SK-N-SH (cell line): ENCODE results near the gene ARHGEF17. TPM values are rescaled to one million over a fixed set of nuclear protein-coding genes. Genes with fewer than 3 reads are reported as not detected.
A peak's percentile ranks its signal among the peaks of the same experiment; 100 is the strongest.

Experiments
- CTCF ChIA-PET: fragments of 300-600, 350-600 bp; formaldehyde crosslinking; extraction: SDS; loops from one replicate; lab custom pipeline; 2021; lab: Yijun Ruan, JAX
- POLR2A ChIA-PET: fragments of 350-600 bp; sonication (Branson Sonifier 250); formaldehyde crosslinking; extraction: SDS; loops from one replicate; lab custom pipeline; 2020; ENCODE audit warnings: antibody characterized with exemption, inconsistent platforms; lab: Yijun Ruan, JAX
- DNase-seq: peaks from one replicate; pipeline ENCODE4 v3.0.0; 2012
- H2AFZ ChIP-seq: fragments of 200-600 bp; sonication (generic); 2 replicates; pipeline ENCODE4 v1.8.1; 2016; ENCODE audit warnings: antibody characterized with exemption, mild to moderate bottlenecking, low read depth
- H3F3A ChIP-seq: fragments of 200-600 bp; sonication (generic); replicated peaks from 2 replicates; pipeline ENCODE3; 2016; ENCODE audit warnings: antibody characterized with exemption, mild to moderate bottlenecking; ENCODE audit not compliant: insufficient read depth
- H3K27ac ChIP-seq, 2 experiments: fragments of 200-500 bp in 1 of 2; fragments of 200-600 bp in 1 of 2; sonication (Bioruptor generic) in 1 of 2; sonication (generic), shearing (Covaris generic) in 1 of 2; 2 replicates each; pipeline versions ENCODE4 v1.5.1 to v1.6.1; 2014 to 2016; ENCODE audit warnings: low read depth in 2 of 2, inconsistent platforms in 1 of 2, low read length in 1 of 2, mild to moderate bottlenecking in 1 of 2, mixed read lengths in 1 of 2
- H3K27me3 ChIP-seq: fragments of 200-600 bp; sonication (generic), shearing (Covaris generic); 2 replicates; pipeline ENCODE4 v1.6.1; 2016; ENCODE audit warnings: mixed run types; ENCODE audit not compliant: insufficient read depth
- H3K36me3 ChIP-seq, 2 experiments: fragments of 200-500 bp in 1 of 2; fragments of 200-600 bp in 1 of 2; sonication (Bioruptor generic) in 1 of 2; sonication (generic) in 1 of 2; replicated peaks in 1 of 2; 2 replicates each; pipeline versions ENCODE3 to v1.5.1; 2014 to 2016; ENCODE audit warnings: low read length in 1 of 2, mild to moderate bottlenecking in 1 of 2; ENCODE audit not compliant: insufficient read depth in 2 of 2, control insufficient read depth in 1 of 2
- H3K4me1 ChIP-seq, 2 experiments: fragments of 200-500 bp in 1 of 2; fragments of 200-600 bp in 1 of 2; sonication (Bioruptor generic) in 1 of 2; sonication (generic), shearing (Covaris generic) in 1 of 2; 2 replicates each; pipeline versions ENCODE4 v1.5.1 to v1.6.1; 2014 to 2016; ENCODE audit warnings: low read depth in 1 of 2, low read length in 1 of 2, mixed run types in 1 of 2; ENCODE audit not compliant: insufficient read depth in 2 of 2, control insufficient read depth in 1 of 2
- H3K4me2 ChIP-seq: fragments of 200-600 bp; sonication (generic), shearing (Covaris generic); 2 replicates; pipeline ENCODE4 v1.6.1; 2017; ENCODE audit warnings: mixed run types
- H3K4me3 ChIP-seq, 2 experiments: fragments of 200-500 bp in 1 of 2; fragments of 200-600 bp in 1 of 2; sonication (Bioruptor generic) in 1 of 2; sonication (generic), shearing (Covaris generic) in 1 of 2; 2 replicates each; pipeline versions ENCODE4 v1.5.1 to v1.8.1; 2014 to 2016; ENCODE audit warnings: low read depth in 2 of 2, inconsistent platforms in 1 of 2, low read length in 1 of 2, mild to moderate bottlenecking in 1 of 2, mixed read lengths in 1 of 2, moderate library complexity in 1 of 2
- H3K79me2 ChIP-seq: fragments of 200-600 bp; sonication (generic); 2 replicates; pipeline ENCODE4 v1.8.1; 2017; ENCODE audit warnings: mild to moderate bottlenecking; ENCODE audit not compliant: insufficient read depth
- H3K9ac ChIP-seq: fragments of 200-600 bp; sonication (generic); 2 replicates; pipeline ENCODE4 v1.6.1; 2017; ENCODE audit warnings: mixed run types
- H3K9me2 ChIP-seq: fragments of 200-600 bp; sonication (generic); 2 replicates; pipeline ENCODE4 v1.6.1; 2017; ENCODE audit warnings: mixed run types
- H3K9me3 ChIP-seq: fragments of 200-600 bp; sonication (generic); 2 replicates; pipeline ENCODE4 v1.6.1; 2017; ENCODE audit warnings: mixed run types, mild to moderate bottlenecking, moderate library complexity
- H4K20me1 ChIP-seq: fragments of 200-600 bp; sonication (generic); 2 replicates; pipeline ENCODE4 v1.6.1; 2017; ENCODE audit warnings: mild to moderate bottlenecking, mixed run types; ENCODE audit not compliant: insufficient read depth
- CHD2 ChIP-seq: fragments of 150-350 bp; IDR thresholded peaks from 2 replicates; pipeline ENCODE4 v1.6.1; 2018; ENCODE audit warnings: low read length; ENCODE audit not compliant: partially characterized antibody
- CTCF ChIP-seq: fragments of 200-600 bp; sonication (generic); IDR thresholded peaks from 2 replicates; pipeline ENCODE4 v1.6.1; 2017; ENCODE audit warnings: antibody characterized with exemption, mild to moderate bottlenecking, moderate library complexity
- ELF1 ChIP-seq: IDR thresholded peaks from 2 replicates; pipeline ENCODE4 v1.4.0; 2012
- EP300 ChIP-seq, 2 experiments: IDR thresholded peaks; 2 replicates each; pipeline versions ENCODE4 v1.4.0 to v1.6.1; 2012; ENCODE audit warnings: borderline replicate concordance in 1 of 2, low read depth in 1 of 2, low read length in 1 of 2
- EZH2phosphoT487 ChIP-seq: fragments of 200-600 bp; sonication (generic); IDR thresholded peaks from 2 replicates; pipeline ENCODE4 v1.6.1; 2017; ENCODE audit warnings: low read depth, mixed run types, mild to moderate bottlenecking, antibody characterized with exemption, moderate library complexity, borderline replicate concordance
- FOSL2 ChIP-seq: IDR thresholded peaks from 2 replicates; pipeline ENCODE4 v1.4.0; 2012; ENCODE audit warnings: low read depth, mild to moderate bottlenecking, moderate library complexity, borderline replicate concordance
- FOXJ3 ChIP-seq: sonication (generic); formaldehyde crosslinking; IDR thresholded peaks from 2 replicates; pipeline ENCODE4 v1.5.1; 2020; ENCODE audit warnings: mild to moderate bottlenecking, missing genetic modification reagents
- FOXM1 ChIP-seq: IDR thresholded peaks from 2 replicates; pipeline ENCODE4 v1.4.0; 2012; ENCODE audit warnings: low read depth, mild to moderate bottlenecking
- GABPA ChIP-seq: IDR thresholded peaks from 2 replicates; pipeline ENCODE4 v1.4.0; 2012; ENCODE audit warnings: low read depth, mild to moderate bottlenecking
- MEF2A ChIP-seq: IDR thresholded peaks from 2 replicates; pipeline ENCODE4 v1.4.0; 2012; ENCODE audit warnings: low read depth, borderline replicate concordance
- MXI1 ChIP-seq: IDR thresholded peaks from 2 replicates; pipeline ENCODE4 v1.6.1; 2012; ENCODE audit warnings: mild to moderate bottlenecking, low read depth, low read length, improper control_type of control experiment
- NRF1 ChIP-seq: IDR thresholded peaks from 2 replicates; pipeline ENCODE4 v1.6.1; 2012; ENCODE audit warnings: low read depth, mild to moderate bottlenecking, low read length
- POLR2AphosphoS5 ChIP-seq: IDR thresholded peaks from 2 replicates; pipeline ENCODE4 v1.6.1; 2012; ENCODE audit warnings: low read depth, low read length
- RAD21 ChIP-seq: IDR thresholded peaks from 2 replicates; pipeline ENCODE4 v1.6.1; 2012; ENCODE audit warnings: mild to moderate bottlenecking, low read length
- RCOR1 ChIP-seq: fragments of 150-350 bp; IDR thresholded peaks from 2 replicates; pipeline ENCODE4 v1.6.1; 2017; ENCODE audit warnings: antibody characterized with exemption, low read length
- RXRA ChIP-seq: IDR thresholded peaks from 2 replicates; pipeline ENCODE4 v1.4.0; 2012; ENCODE audit warnings: low read depth, mild to moderate bottlenecking, borderline replicate concordance
- SIN3A ChIP-seq: IDR thresholded peaks from 2 replicates; pipeline ENCODE4 v1.6.1; 2012; ENCODE audit warnings: low read depth, mild to moderate bottlenecking, low read length, moderate library complexity, borderline replicate concordance
- TAF1 ChIP-seq: IDR thresholded peaks from 2 replicates; pipeline ENCODE4 v1.6.1; 2012; ENCODE audit warnings: low read depth, mild to moderate bottlenecking, low read length, moderate library complexity, borderline replicate concordance
- TCF12 ChIP-seq: IDR thresholded peaks from 2 replicates; pipeline ENCODE4 v1.4.0; 2012
- TEAD4 ChIP-seq: IDR thresholded peaks from 2 replicates; pipeline ENCODE4 v1.4.0; 2012; ENCODE audit warnings: mild to moderate bottlenecking, borderline replicate concordance; ENCODE audit not compliant: insufficient read depth
- WGBS: methylation state at CpG from one replicate; pipeline ENCODE4 v1.1.6; 2017; ENCODE audit warnings: low lambda C conversion rate; 5-methylcytosine and 5-hydroxymethylcytosine counted together
- polyA plus RNA-seq, 3 experiments: library from polyadenylated mRNA; depleted of rRNA; stranded (reverse); fragments of >200 nt; gene quantifications; 2 replicates each; pipeline ENCODE4 v1.2.3, GENCODE V29; 2012
- TF ChIP-seq, protein P1 (sequence below): fragments of 150-350 bp; IDR thresholded peaks from 2 replicates; pipeline ENCODE4 v1.6.1; 2016; ENCODE audit warnings: mild to moderate bottlenecking, low read depth, low read length
- TF ChIP-seq, protein P2 (sequence below): IDR thresholded peaks from 2 replicates; pipeline ENCODE4 v1.4.0; 2012; ENCODE audit warnings: low read depth, borderline replicate concordance
- TF ChIP-seq, protein P3 (sequence below): IDR thresholded peaks from 2 replicates; pipeline ENCODE4 v1.4.0; 2012; ENCODE audit warnings: low read depth

ARHGEF17 gene
- polyA plus RNA-seq, 1 of the 3 experiments (the other 2 are of a cell fraction), result 45.9 TPM

- peaks cover 0 to 6% of the 10 kb centered on the region in 2 experiments for H3K36me3 ChIP-seq
- no peak overlapping the region for H2AFZ ChIP-seq
- ChIA-PET CTCF (interaction anchor here (0.6 to 17.6 kb wide), 7 partner anchors 10 to 335 kb away, joined by 3 to 223 read pairs (median 5); partner anchors contain the start of gene ARHGEF17), POLR2A (no interaction called here)
- H3K27ac ChIP-seq, result peak overlapping the region; percentile 92 to 98
- peak overlapping the region; percentile 65; the same call in 1 of the 2 replicates for H3K9ac ChIP-seq
- 43% methylated on average over 9 of the region's 13 CpGs for WGBS
- H3K9me3 ChIP-seq, result no peaks in the 10 kb centered on the region
- H3F3A ChIP-seq, result peaks cover 56% of the 10 kb centered on the region
- H4K20me1 ChIP-seq, result peaks cover 10% of the 10 kb centered on the region; the same call in 1 of the 2 replicates
- H3K79me2 ChIP-seq, result peaks cover 92% of the 10 kb centered on the region
- no peaks in the 10 kb centered on the region for H3K9me2 ChIP-seq
- peak overlapping the region; percentile 75 for H3K4me2 ChIP-seq
- H3K4me3 ChIP-seq, result no peak overlapping the region; a peak in 1 of 4 replicates
- peaks cover 77 to 81% of the 10 kb centered on the region in 2 experiments for H3K4me1 ChIP-seq
- H3K27me3 ChIP-seq, result no peaks in the 10 kb centered on the region
- DNase-seq, result peak; percentile 84
- TF ChIP-seq RCOR1, result peak; percentile 63; the same call in 1 of the 2 replicates
- peak; percentile 60; the same call in 1 of the 2 replicates for TF ChIP-seq MXI1
- no peak for TF ChIP-seq MEF2A
- no peak for TF ChIP-seq FOSL2
- TF ChIP-seq CTCF, result no peak
- TF ChIP-seq SIN3A, result no peak
- TF ChIP-seq NRF1, result no peak
- TF ChIP-seq TAF1, result no peak
- no peak for TF ChIP-seq POLR2AphosphoS5
- no peak for TF ChIP-seq RAD21
- no peak for TF ChIP-seq FOXM1
- peak; percentile 16; the same call in 1 of the 2 replicates for TF ChIP-seq RXRA
- peak in 1 of 2 experiments; percentile 62; a peak in 1 of 4 replicates for TF ChIP-seq EP300 (IDR thresholded peaks at IDR 0.05; ENCODE audit: borderline replicate concordance in 1 of 2, low read depth in 1 of 2, low read length in 1 of 2)
- no peak for TF ChIP-seq ELF1
- TF ChIP-seq EZH2phosphoT487, result no peak
- TF ChIP-seq, protein P1, sequence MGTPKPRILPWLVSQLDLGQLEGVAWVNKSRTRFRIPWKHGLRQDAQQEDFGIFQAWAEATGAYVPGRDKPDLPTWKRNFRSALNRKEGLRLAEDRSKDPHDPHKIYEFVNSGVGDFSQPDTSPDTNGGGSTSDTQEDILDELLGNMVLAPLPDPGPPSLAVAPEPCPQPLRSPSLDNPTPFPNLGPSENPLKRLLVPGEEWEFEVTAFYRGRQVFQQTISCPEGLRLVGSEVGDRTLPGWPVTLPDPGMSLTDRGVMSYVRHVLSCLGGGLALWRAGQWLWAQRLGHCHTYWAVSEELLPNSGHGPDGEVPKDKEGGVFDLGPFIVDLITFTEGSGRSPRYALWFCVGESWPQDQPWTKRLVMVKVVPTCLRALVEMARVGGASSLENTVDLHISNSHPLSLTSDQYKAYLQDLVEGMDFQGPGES, result no peak
- TF ChIP-seq TCF12, result peak; percentile 23; the same call in 1 of the 2 replicates
- TF ChIP-seq GABPA, result no peak
- TF ChIP-seq, protein P2, sequence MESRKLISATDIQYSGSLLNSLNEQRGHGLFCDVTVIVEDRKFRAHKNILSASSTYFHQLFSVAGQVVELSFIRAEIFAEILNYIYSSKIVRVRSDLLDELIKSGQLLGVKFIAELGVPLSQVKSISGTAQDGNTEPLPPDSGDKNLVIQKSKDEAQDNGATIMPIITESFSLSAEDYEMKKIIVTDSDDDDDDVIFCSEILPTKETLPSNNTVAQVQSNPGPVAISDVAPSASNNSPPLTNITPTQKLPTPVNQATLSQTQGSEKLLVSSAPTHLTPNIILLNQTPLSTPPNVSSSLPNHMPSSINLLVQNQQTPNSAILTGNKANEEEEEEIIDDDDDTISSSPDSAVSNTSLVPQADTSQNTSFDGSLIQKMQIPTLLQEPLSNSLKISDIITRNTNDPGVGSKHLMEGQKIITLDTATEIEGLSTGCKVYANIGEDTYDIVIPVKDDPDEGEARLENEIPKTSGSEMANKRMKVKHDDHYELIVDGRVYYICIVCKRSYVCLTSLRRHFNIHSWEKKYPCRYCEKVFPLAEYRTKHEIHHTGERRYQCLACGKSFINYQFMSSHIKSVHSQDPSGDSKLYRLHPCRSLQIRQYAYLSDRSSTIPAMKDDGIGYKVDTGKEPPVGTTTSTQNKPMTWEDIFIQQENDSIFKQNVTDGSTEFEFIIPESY, result no peak
- TF ChIP-seq, protein P3, sequence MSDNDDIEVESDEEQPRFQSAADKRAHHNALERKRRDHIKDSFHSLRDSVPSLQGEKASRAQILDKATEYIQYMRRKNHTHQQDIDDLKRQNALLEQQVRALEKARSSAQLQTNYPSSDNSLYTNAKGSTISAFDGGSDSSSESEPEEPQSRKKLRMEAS, result peak; percentile 19; the same call in 1 of the 2 replicates
- peak; percentile 19 for TF ChIP-seq CHD2
- peak; percentile 71; the same call in 1 of the 2 replicates for TF ChIP-seq FOXJ3
- TF ChIP-seq TEAD4, result no peak
Observed at GRCh38 chr11:73325036-73325981, 17.2 kb downstream of the ARHGEF17 start.
